ENCODE results near the gene CORO1C.
A peak's percentile ranks its signal among the peaks of the same experiment; 100 is the strongest.

The CORO1C gene

DNA sequence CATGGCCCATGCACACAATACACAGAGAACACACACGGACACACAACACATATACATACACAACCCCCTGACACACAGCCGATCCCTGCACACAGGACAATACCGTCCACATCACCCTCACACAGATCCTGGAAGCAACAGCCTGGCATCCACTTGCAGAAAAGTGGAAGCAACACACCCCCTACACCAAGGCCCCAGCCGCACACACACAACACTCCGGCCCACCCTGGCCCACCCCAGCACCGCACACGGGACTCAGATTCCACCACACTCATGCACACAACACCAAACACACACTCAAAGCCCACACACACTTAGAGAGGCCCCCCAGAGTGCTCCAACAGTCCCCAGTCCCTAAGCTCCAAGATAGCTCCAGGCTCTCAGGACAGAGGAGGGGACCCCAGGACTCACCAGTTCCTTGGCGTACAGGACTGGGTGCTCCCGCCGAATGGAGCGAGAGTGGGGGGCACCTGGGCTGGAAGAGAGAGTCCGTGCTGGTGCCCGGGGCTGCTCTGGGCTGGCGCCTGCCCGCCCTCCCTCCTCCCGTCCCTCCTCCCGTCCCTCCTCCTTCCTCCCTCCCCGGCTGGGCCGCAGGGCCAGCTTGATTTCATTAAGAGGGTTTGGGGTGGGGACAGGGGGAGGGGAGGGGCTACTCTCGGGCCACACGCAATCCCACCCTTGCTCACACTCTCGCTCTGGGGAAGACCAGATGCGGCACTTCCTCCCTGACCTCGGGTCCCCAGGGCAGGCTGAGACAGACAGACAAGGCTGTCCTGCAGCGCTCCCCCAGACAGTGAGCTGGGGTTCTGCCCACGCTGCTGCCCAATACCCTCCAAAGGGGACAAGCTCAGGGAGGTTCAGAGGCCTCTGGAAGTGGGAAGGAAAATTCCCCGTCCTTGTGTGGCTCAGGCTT lies 133.5 kb downstream of the CORO1C start, which contains the start of gene TMEM119:
Gene TMEM119, minus strand, starts transcription at position 526 of the 913 bp plus-strand sequence. CDS start 5,701 bp downstream, outside the sequence.
- peak; percentile 45 for DNase-seq

- no peak for DNase-seq
These were observed 134.3 kb downstream of the CORO1C start for GRCh38 chr12:108596854-108597558.

DNA sequence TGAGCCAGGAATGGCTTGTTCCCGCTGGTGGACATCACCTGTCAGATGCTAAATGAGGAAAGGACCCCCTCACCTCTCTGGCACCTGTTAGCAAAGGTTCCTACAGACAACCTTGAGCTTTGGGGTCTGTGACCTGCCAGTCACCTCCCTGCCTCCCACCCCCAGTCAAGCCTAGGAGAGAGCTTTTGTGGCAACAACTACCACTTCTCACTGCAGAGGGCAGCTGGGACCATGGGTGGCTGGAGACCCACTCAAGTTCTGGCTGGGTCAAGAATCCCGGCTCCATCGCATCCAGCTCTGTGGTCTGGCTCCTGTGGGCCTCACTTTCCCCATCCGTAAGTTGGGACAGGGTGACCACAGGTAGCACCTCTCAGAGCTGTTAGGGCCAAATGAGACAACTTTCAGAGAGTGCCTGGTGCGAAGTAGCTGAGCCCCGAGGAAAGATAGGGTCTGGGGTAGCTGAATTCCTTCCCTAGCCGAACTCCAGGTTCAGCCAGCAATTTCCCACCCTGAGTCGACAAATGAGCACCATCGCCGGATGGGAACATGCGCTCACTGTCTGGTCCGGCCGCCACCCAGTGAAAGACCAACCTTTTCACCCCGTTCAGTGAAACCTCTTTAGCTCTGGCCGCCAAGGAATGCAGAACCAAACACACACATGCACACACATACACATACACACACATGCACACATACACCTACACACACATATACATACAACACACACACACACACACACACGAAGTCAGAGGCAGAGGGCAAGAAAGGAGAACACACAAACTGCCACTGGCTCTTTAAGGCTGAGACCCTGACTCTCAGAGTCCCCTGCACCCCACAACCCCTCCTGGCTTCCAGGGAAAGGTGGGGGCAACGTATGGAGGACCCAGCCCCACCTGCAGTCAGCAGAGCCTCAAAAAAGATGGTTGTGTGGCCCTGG lies 135.3 kb downstream of the CORO1C start:
- no peak for DNase-seq
